Hematopoietic multipotent progenitor cell treated with erythropoietin and hydrocortisone succinate and interleukin-3 and kit ligand, for 6 days (in vitro differentiated cells): ENCODE results near the gene TLK1.
A peak's percentile ranks its signal among the peaks of the same experiment; 100 is the strongest.

Experiments used
- DNase-seq: peaks from one replicate; pipeline ENCODE4 v3.0.0-alpha.2; 2015

Gene TLK1

DNA sequence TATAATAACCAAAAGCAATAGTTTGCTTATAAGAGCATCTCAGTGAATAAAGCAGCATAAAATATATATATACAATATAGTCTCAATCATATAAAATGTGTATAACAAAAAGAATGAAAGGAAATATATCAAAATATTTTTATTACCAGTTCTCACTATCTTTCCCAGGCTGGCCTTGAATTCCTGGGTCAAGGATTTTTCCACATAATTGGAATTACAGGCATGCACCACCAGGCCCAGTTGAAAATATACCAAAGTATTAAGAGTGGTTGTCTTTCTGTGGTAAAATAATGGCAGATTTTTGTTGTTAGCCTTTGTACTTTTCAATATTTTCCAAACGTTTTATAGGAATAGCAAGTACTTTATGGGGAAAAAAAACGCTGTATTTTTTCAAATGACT lies 8.6 kb upstream of the TLK1 start:
- DNase-seq: no peak

DNA sequence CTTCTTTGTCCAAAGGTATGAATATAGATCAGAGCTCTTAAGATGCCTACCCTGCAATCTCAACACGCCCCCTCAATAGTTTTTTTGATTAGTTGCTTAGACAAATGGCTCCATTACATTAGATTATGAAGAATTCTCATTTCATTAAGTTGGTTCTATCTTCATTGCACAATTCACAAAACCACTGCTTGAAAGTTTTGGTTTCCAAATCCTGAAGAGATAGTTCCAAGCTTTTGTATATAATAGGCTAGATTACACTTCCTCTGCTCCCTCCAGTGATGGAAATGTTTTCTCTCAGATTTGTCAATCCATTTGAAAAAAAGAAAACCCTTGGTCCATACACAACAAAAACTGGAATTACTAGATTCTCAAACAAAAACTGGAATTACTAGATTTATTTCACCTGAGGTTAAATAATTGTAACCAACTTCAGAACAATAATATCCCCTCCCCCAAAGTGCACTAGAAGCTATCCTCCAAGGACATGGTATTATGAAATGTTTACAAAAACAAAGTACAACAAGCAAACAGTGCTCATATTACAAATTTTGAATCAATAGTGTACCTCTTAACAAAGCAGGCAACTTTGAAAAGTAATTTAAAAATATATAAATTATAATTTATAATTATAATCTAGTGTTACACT lies 6.8 kb upstream of the TLK1 start:
- no peak for DNase-seq

DNA sequence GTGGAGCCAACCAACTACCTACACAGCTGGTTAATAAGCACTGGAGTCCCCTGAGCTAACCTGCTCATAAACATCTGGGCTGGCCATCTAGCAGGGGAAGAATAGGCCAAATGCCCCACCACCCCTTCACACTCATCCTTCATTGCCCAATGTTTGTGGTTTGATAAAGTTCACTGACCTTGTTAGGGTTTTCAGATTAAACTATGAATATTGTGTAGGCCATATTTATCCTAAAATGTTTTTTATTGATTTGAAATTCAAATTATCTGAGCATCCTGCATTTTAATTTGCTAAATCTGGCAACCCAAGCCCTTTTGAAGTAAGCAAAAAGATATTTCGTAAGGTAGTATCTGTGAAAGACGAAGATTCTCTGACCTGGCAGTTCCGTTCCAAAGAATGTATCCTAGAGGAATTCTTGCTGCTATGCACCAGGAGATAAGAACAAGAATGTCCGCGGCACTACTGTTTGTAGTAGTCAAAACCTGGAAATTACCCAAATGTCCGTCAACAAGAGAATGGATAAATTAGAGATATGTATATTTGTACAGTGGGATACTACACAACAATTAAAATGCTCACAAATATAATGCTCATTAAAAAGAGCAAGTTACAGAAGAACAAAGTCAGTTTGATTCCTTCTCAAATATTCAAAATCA lies 5.8 kb upstream of the TLK1 start:
- no peak for DNase-seq

DNA sequence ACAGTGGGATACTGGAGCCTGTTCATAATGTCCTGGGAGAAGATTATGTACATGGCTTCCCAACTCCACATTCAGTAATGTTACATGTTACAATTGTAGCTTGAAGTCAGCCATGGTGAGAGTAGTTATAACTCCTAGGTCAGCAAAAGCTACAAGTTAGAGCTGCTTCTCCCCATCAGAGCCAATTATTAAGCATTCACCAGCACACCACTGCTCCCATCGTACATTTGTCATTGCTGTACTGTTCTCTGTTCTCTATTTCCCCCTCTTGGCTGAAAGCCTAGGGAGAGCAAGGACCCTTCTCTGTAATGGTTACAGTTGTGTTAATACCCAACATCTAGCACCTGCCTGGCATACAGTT lies 5.3 kb upstream of the TLK1 start:
- no peak for DNase-seq

DNA sequence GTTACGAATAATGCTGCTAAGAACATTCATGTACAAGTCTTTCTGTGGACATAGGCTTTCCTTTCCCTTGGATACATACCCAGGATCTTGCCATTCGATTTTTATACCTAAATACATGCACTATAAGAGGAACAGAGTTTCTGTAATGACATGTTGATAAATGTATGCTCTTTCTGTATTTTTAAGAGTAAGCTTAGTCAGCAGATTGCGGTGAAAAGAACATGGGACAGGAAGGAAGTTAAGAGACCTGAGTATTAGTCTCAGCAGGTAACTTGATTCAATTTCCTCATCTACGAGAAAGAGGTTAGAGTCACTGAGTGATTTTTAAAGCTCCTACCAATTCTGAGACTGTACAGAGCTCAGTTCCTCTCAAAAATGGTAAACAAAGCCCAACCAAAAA lies 2.6 kb upstream of the TLK1 start:
- no peak for DNase-seq

DNA sequence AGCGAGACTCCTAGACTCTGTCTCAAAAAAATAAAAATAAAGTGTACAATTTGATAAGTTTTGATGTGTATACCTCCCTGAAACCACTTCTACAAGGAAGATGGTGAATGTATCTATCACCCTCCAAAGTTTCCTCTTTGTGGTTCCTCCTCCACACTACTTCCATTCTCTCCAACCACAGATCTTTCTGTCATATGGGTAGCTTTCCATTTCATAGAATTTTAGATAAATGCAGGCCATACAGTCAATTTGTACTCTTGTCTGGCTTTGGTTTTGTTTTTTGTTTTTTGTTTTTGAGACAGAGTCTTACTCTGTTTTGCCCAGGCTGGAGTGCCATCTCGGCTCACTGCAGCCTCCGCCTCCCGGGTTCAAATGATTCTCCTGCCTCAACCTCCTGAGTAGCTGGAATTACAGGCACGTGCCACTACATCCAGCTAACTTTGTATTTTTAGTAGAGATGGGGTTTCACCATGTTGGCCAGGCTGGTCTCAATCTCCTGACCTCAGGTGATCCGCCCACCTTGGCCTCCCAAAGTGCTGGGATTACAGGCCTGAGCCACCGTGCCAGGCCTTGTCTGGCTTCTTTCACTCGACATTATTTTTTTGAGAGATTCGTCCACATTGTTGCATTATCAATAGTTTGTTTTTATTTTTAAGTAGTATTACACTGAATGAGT lies 2.0 kb upstream of the TLK1 start:
- peak; percentile 50 for DNase-seq

DNA sequence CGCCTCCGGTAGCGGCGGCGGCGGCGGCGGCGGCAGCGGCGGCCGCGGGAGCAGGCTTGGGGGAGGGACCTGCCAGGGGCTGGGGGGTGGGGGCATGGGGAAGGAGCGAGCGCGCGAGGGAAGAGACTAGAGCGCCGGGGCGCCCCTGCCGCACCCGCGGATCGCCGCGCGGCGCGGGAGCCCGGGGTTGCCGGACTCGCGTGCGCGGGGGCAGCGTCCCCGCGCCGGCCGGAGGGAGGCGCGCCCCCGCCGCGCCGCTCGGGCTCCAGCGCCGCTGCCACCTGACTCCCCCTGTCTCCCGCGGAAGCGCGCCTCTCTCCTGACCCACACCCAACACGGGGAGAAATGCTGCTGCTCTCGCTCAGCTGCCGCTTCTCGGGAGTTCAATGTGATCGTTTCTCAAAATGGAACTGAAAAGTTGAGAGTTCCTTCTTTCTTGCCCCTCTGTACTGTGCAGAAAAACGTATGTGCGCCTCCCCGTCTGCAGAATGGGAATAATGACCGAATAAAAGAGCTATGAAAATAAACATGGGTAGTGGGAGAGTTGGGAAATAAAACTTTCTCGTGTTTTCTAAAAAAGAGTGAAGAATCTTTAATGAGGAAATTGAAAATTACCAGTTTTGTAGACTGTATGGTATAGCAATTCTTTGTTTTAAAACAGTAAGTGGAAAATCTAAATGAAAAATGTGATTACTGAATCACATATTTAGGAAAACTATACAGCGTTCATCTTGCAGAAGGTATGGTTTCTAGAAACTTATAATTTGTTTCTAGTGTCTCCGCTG lies 455 bp upstream of the TLK1 start:
- DNase-seq: peak; percentile 88

DNA sequence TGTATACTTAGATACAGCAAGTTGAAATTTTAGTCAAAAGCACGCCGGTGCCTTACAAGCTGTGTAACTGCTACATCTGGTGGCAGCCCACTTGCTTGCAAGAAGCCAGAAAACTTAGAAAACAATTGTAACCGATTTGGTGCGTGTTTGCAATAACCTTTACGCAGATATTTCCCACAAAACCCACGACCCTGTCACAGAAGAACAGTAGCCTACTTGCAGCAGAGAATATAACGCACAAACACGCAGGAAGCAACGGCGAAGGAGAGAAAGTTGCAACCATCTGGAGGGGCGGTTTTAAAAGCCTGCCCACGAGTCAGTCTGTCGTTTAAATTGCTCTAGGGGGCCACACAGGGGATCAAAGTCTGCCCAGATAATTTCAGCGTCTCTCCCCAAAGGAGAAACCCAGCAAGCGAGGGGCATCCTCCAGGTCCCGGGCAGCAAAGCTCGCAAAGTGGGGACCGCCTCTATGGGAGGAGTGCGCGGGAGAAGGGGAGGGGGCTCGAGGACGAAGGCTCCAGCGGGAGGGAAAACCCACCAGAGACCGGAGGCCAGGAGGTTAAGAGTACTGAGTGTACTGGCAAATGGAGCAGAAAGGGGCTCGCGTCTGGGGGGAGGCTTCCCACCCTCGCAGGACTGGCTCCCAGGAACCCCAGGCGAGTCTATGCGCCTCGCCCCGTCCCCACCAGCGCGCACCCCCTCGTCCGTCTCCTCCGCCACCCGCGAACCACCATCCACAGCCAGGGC lies 1.1 kb downstream of the TLK1 start:
- peak; percentile 79 for DNase-seq

DNA sequence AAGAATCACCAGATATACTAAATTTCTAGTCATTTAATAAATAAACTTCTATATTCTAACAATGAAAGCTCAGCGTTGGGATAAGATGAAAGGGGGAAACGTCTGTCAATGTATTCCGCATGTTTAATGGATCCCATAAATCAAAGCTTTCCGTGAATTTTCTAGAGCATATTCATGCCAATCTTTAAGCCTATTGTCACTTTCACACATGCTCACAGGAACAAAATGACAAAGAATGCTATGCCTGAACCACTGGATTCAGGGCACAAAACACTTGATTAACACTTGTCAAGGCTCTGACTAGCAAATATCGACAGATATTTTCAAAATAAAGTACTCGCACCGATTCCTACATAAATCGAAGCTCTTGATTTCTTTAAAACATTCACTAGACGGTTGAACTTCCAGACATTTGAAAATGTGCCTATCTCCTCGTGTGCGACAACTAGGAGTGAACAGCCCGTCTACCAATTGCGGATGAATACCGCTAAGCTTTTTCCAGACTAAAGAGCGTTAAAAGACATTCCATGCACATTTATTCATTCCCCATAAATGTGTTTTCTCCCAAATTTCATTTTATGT lies 1.8 kb downstream of the TLK1 start:
- peak; percentile 44 for DNase-seq

DNA sequence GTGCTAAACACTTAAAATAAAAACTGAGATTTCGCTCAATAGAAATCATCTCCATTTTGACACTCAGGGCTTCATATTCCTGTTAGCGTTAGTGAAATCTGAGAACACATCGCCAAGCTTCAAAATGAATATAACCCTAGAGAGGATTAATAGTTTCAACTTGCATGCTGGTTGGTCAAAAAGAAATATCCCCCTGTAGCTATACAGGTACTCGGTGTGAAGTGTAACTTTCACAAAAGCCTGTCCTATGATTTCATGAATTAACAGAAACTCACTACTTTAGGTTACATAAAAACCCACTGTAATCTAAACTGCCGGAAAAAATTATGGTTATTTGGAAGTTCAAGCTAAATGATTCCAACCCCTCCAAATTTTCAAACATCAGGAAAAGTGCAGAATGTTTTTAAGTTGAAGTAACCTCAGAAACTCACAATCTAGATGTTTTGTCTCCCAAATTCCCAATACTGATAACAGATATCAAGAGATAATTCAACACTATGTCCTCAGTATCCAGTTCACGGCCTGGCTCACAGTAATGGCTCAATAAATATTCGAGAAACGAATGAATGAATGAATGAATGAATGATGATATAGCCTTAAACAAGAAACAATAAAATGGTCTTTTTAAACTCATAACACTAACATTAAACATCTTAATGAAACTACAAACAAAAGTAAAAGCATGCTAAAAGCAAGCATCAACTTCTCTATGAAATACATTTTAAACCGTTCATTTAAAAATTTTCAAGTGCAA lies 2.5 kb downstream of the TLK1 start:
- no peak for DNase-seq

DNA sequence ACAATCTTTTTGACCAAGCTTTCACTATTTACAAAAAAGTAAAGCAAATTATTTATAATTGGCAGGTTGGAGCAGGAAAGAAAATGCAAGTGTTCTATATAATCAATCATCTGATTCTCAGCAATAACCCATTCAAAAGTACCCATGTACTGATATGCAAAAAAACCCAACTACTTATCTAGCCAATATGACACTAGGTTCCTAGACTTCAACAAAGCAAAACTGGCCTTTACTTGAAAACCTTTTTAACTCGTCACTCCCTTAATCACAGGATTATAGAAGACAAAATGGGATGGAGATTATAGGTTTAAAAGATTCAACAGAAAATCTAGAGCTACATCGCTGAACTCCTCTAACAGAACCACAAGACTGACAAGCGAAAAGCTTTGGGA lies 3.6 kb downstream of the TLK1 start:
- DNase-seq: no peak

DNA sequence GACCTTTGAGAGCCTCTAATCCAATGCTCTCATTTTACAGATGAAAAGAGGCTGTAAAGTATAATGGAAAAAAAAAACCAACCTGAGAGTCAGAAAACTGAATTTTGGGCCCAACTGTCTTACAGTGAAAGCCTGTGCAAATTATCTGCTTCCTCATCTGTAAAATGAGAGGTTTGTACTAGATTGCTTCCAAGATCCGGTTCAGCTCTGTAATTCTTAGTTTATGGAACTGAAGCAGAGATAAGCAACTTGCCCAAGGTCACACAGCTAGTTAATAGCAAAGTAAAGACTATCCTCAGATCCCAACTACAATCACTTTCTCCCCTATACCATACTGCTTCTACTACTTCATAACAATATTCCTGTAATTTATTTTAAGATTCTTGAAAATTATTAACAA lies 6.3 kb downstream of the TLK1 start:
- peak; percentile 60 for DNase-seq

DNA sequence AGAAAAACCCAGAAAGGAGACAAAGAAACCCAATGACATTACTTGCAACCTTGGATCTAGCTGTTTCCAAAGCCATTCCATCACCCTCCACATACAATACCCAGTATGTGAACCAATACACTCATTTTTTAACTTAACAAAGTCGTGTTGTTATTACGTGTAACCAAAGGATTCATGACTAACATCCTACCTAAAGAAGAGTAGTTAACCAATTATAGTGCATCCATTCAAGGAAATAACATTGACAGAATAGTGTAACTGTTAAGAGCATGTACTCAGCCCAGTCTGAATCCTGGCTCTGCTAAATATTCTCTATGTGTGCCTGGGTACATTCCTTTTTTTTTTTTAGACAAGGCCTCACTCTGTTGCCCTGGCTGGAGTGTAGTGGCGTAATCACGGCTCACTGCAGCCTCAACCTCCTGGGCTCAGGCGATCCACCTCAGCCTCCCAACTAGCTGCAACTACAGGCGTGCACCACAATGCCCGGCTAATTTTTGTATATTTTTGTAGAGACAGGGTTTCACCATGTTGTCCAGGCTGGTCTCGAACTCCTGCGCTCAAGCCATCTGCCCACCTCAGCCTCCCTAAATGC lies 9.9 kb downstream of the TLK1 start:
- no peak for DNase-seq

DNA sequence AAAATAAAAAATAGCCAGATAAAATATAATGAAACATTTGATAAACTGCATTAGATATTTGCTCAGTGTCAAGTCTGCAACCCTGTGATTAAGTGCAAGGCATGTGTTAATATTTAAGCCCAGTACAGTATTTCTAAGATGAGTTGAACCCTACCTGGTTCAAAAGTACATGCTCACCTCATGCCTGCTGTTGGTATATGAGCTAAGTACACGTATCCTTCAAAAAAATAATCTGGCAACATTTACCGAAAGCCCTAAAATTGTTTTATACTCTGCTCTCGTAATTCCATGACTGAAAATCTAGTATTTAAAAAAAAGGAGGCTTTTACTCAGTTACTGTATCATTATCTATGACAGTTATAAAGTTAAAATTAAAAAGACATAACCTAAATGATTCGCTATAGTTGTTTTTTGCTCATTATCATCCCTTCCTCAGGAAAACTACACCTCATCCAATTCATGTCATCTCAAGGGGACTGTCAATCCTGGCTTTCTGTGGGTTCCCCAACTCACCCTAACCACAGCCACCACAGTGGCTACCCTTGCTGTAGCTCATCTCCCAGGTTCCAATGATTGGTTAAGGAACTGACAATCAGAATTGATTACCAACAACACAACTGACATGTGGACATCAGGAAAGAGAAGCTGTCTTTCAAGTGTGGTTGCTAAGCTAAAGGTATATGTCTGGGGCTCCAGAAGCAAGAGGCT lies 10.6 kb downstream of the TLK1 start:
- DNase-seq: no peak

DNA sequence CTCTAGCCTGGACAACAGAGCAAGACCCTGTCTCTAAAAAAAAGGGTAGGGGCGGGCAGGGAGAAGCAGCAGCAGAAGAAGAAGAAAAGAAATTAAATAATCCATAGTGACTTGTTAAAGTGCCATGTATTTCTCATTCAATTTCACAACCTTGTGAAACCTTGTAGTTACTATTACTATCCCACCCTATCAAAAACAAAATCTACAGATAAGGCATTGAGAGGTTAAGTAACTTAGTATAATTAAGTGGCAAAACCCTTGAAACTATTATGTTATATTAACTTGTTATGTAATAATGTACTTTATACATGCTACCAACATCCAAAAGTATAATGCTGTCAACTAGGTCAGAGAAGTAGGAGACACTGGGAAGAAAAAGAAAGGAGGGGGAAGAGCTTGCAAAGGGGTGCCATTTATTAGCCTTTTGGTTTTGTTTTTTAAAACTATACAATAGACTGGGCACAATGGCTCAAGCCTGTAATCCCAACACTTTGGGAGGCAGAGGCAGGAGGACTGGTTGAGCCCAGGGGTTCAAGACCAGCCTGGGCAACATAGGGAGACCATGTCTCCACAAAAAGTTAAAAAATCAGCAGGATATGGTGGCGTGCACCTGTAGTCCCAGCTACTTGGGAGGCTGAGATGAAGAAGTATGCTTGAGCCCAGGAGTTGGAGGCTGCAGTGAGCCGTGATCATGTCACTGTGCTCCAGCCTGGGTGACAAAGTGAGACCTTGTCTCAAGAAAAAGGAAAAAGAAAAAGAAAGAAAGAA lies 11.3 kb downstream of the TLK1 start:
- DNase-seq: peak; percentile 62

DNA sequence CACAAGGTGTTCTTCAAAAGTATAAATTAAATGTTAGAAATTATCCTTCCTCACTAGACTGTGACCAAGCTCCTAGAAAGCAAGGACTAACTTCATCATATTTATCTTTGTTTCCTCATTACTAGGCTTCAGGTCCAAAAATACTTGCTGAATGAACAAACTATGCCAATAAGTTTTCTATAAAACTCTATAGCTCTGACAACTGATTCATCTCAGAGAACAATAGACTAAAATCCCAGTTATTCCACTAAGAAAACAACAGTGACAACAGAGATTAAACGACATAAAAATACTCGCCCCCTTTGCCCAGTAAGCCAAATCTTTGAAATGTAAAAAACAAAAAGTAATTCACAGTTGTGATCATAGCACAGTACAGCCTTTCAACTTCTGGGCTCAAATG lies 13.6 kb downstream of the TLK1 start:
- DNase-seq: no peak

DNA sequence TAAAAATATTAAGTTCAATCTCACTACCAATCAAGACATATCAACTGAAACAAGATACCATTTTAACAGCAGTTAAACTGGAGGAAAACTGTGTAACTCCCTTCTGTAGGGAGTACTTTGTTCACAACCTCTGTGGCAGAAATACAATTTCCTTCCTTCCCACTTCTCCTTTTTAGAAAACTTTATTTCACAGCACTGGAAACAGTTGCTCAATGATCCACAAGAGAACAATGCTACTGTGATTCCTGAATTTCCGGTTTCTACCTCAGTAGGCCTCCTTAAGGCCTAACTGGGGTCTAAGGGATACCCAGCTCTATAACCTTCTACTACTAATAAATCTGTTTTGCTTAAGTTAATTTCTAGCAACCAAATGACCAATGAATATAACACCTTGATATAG lies 14.1 kb downstream of the TLK1 start:
- DNase-seq: peak; percentile 62

DNA sequence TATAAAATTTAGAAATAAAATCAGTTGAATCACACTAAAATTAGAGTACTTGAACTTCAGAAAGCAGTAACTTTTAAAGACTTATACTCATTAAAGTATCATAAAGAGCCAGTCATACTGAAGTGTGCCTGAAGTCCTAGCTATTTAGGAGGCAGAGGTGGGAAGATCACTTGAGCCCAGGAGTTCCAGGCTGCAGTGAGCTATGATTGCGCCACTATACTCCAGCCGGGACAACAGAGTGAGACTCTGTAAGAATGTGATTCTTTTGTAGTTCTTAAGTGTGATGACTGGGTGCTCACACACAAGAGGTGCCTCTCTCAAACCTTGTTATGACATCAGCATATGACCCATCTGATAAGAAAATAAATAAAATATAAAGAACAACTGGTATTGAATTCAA lies 14.6 kb downstream of the TLK1 start:
- no peak for DNase-seq

DNA sequence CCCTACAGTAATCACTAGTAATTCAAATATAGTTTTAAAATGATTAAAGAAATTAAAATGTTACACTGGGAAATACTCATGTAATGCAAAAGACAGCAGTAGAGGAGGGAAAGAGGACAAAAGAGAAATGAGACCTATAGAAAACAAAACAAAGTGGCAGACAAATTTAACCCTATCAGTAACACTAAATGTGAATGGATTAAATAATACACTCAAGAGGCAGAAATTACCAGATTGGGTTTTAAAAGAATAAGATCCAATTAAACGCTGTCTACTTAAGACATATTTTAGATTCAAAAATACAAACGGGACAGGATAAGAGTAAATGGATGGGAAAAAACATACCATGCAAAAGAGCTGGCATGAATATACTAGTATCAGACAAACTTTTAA lies 17.0 kb downstream of the TLK1 start:
- no peak for DNase-seq

DNA sequence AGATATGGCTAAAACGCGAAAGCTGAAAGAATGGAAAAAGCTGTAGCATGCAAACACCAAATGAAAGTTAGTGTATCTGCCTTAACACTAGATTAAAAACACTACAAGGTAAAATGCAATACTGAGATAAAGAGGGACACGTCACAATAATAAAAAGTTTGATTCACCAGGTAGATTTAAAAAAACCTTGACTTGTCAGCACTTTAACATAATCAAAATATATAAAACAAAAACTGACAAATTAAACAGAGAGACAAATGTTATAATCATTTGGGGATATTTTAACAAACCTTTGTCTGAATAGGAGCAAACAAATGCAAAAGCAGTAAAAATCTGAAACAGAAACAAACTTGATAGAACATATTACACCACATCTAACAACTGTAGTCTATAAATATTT lies 18.3 kb downstream of the TLK1 start:
- DNase-seq: no peak
